ENCODE results near the gene PHF20.
"Not testable (repeated sequence)": the region's sequence is repeated elsewhere in the genome, so short reads cannot be mapped to it uniquely, and the experiment has no call there.

The PHF20 gene

DNA sequence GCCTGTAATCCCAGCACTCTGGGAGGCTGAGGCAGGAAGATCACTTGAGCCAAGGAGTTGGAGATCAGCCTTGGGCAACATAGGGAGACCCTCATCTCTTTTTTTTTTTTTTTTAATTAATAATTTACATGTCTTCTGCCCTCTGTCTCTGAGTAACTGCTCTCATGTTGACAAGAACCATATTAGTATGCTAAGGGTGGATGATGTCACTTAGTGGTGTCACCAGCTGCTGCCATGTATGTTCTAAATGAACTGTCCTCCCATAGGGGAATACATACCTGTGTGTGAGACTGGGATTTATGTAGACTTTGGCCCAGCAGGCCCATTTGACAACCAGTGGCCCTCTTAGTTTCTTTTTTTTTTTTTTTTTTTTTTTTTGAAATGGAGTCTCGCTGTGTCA lies 116.8 kb downstream of the PHF20 start:
- no peak for DNase-seq

DNA sequence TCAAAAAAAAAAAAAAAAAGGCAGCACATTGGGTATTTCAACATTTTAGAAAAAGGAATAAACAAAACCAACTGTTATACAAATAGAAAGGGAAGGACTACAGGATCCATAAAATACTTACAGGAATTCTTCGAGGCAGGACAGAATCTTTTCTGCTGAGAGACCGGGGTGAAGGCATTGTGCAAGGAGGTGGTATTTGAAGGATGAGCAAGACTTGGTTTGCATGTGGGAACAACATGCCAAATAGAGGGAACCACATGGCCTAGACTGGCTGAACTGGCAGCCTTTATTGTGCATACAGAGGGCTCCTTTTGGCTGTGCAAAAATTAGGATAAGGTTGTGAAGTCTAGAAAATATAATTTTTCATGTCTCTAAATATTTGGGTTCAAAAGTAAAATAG lies 119.6 kb downstream of the PHF20 start:
- DNase-seq, result no peak

DNA sequence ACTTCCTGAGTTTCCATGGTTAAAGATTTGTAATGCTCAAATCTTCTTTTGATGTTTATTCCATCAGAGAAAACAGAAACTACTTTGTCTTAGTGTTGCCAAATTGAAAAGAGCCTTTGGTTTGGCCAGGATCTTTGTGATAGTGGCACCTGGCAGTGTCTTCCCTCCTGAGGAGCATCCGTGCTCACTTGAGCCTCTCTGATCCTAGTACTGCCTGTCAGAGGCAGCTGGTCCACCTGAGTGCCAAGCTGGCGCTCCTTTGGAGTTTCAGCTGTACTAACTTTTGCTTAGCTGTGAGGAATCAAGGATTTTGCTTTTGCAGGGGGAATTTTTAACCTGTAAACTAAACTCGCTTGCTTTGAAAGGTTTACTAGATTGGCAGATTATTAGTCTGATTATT lies 121.1 kb downstream of the PHF20 start:
- no peak for DNase-seq

DNA sequence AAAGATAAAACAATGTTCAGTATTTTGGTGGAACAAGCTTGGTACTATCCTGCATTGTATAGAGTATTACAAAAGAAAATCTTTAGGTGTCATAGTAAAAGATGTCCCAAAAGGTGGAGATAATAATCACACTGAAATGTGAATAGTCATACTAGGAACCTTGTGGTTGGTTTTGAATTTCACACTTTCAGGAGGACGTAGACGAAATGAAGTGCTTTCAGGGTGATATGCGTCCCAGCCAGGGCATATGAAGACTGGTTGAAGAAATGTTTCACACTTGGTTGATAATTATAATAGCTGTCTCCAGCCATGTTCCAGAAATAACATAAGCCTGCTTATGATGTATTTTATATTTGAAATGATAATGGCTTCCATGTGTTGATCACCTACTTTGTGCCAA lies 122.1 kb downstream of the PHF20 start:
- DNase-seq, result no peak

DNA sequence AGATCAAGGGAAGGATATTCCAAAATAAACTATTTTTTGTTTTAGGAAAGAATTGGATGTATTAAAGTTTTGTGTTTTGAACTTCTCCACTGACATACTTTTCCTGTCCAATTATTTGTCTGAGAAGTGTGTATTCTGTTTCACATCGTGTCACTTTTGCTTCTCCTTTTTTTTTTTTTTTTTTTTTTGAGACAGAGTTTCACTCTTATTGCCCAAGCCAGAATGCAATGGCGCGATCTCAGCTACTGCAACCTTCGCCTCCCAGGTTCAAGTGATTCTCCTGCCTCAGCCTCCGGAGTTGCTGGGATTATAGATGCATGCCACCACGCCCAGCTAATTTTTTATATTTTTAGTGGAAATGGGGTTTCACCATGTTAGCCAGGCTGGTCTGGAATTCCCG lies 123.7 kb downstream of the PHF20 start:
- DNase-seq, result not testable (repeated sequence)

DNA sequence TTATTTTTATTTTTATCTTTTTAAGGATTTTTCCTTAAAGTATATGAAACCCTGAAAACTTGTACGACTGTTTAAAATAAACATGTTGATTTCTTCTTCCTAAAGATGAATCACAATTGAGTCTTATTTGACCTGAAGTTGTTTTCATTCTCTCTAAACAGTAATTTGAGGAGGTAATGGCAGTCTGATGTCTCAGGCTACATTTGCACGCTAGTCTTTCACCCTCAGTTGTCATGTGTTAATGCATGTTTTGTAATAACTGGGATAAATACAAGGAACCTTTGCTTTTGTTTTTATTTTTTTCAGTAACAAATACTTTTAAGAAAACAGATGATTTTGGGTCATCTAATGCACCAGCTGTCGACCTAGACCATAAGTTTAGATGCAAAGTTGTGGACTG lies 127.2 kb downstream of the PHF20 start:
- no peak for DNase-seq

DNA sequence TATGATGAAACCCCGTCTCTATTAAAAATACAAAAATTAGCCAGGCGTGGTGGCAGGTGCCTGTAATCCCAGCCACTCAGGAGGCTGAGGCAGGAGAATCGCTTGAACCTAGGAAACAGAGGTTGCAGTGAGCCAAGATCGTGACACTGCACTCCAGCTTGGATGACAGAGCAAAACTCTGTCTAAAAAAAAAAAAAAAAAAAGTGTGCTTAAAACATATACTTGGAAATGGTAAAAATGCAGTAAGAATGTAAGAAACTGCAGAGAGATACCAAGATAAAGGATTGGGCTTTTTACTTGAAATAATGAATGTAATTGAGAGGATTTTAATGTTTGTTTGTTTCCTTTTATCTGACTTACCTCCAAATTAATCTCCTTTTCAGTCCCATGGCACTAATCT lies 129.4 kb downstream of the PHF20 start:
- DNase-seq, result not testable (repeated sequence)

DNA sequence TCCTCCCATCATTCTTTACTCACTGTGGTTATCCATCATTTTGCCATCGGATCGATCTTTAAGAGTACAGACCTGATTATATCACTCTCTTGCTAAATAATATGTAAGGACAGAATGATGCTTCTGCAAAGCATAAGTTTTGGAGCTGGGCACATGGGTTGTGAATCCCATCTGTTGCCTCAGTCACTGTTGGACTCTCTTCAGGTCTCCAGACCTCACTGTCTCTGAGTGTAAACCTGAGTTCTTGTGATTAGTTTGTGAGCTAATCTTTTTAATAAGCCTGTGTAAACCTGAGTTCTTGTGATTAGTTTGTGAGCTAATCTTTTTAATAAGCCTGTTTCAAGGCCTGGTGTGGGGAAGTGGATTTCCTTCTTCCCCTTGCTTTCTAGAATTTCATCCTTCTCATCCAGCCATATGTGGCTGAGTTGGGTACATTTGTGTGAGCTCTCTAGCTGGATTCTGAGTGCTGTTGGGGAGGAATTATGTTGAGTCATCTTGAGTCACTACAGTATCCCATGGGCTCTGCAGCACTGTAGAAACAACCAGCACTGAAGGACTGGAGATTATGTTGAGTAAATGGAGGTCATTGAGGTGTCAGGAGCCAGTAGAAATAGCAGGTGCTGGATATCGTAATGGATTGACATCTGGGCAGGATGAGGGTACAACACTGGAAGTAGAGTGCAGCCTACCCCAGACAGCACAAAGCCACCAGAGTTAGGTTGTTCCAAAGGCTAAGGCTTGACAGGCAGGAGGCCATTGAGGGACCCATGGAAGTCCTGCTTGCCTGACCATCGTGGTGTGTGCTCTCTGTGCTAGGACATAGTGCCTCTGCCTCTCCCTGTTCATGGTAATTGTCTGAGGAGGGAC lies 130.1 kb downstream of the PHF20 start:
- no peak for DNase-seq

DNA sequence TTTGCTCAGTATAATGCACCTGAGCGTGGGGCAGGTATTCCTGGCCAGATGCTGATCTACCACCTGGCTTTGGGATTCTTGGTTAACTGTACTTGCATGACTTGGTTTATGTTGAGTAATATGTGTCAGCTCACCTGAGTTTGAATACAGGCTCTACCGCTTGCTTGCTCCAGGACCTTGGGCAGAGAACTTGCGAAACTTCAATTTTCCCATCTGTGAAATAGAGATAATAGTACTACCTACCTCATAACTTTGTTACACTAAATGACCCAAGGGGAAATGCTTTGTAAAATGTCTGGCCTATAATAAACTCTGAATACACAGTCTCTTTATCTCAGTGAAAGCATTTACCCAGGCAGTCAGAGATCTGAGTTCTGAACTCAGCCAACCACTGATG lies 130.7 kb downstream of the PHF20 start:
- no peak for DNase-seq

DNA sequence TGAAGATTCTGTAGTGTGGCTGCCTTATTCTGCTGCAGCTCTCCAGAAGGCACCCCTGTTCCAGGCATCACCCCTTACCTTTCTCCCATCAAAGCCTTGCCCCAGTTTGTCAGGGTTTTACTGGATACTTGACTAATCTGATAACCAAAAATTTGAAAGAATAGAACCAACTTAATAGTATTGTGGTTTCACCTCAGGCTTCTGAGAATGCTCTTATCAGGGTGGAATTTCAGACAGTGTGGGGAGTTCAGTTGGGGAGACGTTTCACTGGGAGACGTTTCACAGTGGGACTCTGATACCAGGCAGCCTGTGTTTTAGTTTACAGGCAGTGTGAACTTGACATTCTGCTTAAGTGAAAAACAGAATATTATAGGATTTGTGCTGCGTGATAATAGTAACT lies 132.0 kb downstream of the PHF20 start:
- DNase-seq, result no peak

DNA sequence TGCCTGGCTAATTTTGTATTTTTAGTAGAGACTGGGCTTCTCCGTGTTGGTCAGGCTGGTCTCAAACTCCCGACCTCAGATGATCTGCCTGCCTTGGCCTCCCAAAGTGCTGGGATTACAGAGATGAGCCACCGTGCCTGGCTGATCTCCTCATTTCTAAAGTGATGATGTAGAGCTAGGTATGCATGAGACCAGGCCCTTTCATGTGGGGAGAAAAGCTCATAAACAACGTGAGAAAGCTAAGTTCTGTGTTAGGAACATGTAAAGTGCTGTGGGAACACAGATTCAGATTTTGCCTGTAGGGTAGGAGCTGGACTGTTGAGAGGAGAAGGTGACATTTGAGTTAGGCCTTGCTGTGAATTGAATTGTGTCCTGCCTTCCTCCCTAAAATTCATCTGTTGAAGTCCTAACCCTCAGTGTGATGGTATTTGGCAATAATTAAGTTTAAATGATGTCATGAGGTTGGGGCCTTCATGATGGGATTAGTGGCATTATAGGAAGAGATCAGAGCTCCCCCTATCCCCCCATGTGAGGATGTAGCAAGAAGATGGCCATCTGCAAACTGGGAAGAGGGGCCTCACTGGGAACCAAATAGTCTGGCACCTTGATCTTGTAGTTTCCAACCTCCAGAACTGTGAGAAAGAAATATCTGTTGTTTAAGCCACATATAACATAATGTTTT lies 133.3 kb downstream of the PHF20 start:
- no peak for DNase-seq

DNA sequence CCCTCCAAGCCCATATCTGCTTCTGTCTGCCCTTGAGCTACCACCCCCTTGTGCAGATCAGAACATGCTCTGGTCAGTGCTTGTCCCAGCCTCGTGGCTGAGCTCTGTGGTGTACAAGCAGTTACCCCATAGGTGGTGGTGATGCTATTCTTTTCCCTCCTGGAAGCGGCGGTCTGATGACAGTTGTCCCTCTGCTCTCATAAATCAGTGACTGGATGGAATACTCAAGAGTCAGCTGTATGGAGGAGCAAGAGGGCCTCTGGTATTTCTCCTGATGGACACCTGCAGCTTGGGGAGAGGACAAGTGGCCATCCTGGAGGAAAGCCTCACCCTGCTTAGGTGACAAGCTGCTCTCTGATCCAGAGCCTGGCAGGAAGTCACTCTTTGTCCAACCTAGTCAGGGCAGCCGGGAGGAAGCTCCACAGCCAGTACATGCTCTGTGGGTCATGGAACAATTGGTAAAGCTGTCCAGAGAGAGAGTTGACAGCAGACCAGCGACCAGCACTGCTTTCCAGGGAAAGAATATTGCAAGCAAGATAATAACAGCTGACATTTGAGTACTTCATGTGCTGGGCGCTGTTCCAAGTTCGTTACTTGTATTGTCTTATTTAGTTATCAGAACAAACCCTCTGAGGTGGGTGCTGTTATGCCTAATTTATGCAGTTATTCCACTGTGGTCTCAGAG lies 135.3 kb downstream of the PHF20 start:
- DNase-seq, result no peak

DNA sequence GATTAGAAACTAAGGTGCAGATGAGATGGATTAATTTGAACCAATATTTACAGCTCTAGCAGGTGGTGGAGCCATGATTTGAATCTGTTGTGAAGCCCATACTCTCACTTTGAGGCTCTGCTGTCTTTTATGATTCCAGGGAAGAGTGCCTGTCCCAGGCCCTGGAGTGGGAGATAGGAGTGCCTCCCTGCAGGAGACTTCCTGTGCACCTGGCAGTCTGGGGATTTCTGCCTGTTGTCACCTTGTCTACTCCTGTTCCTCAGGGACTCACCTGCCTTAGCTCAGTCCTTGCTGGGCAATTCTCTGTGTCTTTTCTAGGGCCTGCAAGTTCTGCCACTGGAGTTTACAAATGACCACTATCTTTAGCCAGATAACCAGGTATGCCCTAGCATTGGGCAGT lies 136.2 kb downstream of the PHF20 start:
- no peak for DNase-seq

DNA sequence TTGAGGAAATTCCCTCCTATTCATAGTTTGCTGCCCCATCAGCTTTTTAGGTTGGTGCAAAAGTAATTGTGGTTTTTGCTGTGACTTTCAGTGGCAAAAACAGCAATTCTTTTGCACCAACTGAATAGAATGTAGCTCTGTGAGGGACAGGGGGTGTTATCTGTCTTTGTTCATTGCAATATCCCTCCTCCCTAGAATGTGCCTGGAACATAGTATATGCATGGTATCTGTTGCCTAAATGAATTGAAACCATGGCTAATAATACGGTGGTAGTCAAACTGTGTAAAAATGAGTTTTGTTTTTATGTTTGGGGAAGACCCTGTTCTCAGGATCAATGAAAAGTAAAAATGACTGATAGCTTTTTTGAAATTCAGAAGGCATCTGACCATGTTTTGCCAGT lies 137.4 kb downstream of the PHF20 start:
- DNase-seq, result no peak

DNA sequence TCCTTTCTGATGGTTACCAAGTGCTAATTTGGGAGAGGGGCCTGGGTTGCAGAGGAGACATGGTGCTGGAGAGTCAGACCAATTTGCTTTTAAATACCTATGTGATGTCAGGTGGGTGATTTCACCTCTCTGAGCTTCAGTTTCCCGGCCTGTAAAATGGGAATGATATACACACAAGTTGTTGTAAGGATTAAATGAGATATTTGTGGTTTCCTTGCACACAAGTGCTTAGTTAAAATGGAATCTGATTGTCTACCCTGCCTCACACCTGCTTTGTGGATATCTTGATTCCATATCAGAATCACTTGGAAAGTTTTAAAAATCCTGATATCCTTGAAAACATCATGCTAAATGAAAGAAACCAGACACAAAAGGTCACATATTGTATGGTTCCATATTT lies 138.0 kb downstream of the PHF20 start:
- DNase-seq, result no peak

DNA sequence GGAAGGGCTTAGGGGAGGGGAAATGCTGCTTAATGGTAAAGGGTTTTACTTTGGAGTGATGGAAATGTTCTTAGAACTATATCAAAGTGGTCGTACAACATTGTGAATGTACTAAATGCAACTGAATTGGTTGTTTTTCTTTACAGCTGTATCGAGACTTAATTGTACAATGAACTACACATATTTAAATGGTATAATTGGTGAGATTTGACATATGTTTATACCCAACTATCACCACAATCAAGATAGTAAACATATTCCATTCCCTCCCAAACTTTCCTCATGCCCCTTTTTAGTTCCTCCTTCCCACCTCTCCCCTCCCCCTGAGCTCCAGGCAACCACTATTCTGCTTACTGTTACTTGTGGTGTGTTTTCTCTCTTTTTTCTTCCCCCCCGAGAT lies 138.4 kb downstream of the PHF20 start:
- DNase-seq, result no peak

DNA sequence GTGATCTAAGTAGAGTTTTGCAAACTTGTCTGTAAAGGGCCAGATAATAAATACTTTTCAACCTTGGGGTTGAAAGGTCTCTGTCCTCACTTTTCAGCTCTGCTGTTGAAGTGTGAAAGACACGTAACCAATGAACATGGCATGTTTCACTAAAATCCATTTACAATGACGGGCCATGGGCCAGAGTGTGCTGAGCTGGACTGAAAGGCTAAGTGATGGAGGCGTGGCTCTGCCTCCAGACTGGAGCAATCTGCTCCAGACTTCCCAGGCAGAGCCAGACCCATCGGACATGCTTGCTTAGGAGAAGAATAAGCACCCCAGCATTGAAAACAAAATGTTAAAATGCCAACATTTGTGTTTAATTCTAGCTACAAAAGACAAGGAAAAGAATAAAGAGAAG lies 141.1 kb downstream of the PHF20 start:
- no peak for DNase-seq

DNA sequence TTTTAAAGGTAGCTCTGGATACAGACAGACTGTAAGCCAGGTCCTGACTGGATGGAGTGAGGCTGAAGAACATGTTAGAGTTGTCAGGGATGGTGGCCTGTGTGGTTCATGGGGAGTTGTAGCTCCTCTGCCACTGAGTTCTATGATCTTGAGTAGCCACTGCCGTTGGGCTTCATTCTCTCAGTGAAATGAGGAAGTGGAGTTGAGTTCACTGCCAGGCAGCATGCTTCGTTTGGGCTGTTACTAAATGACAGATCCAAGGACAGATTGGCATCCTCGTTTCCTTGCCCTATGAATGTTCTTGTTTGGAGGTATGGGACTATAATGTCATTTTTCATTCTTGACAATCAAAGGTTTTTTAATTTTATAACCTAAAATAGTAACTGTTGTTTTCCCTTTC lies 145.3 kb downstream of the PHF20 start:
- DNase-seq, result no peak

DNA sequence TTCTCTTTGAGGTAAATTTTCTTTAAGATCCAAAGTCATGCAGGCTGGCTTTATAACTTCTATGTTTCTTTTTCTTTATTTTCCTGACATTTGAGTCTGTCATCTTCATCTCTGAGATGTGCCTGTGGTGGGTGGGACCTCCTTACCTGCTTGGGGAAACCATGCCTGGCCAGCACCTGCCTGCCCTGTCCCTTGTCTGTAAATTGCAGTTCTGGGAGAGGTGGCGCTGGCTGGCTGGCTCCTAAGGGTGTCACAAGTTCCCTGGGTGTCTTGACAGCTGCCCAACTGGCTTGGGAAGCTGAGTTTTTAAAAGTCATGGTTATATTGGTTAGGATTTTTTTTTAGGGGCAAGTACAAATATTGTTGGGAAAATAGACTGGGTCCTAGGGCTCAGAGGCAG lies 146.2 kb downstream of the PHF20 start:
- no peak for DNase-seq

DNA sequence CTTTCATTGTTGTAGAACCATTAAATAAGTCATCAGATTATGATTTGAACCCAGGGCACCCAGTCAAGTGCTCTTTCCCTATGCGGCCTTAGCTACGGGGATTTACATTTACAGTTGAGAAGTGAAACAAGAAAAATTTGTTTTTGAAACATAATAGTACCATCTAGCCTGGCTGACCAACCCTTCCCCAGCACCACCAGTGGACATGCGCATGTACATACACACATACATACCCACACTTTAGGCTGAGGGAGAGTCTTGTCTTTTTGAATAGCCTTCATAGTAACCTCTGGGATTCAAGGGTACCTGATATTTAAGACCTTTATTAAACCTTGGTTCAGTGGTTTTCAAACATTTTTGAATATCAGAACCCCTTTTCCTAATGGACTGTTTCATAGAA lies 148.7 kb downstream of the PHF20 start:
- no peak for DNase-seq

DNA sequence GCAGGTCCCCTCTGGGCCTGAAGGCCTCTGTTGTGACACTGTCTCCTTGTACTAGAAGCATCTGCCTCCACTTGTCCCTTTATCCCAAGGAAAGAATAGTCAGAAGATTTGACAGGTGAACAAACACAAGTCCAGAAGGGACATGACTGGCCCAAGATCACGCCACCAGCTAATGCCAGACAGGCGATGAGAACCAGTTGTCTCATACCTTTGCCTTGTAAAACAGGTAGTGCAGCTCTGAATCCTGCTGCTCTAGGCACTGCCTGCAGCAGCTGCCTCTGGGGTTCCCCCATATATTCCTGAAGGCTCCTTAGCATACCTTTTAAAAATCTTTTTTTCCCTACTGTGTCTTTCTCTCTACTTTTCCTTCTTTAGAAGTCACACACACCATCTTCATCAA lies 157.5 kb downstream of the PHF20 start:
- no peak for DNase-seq

DNA sequence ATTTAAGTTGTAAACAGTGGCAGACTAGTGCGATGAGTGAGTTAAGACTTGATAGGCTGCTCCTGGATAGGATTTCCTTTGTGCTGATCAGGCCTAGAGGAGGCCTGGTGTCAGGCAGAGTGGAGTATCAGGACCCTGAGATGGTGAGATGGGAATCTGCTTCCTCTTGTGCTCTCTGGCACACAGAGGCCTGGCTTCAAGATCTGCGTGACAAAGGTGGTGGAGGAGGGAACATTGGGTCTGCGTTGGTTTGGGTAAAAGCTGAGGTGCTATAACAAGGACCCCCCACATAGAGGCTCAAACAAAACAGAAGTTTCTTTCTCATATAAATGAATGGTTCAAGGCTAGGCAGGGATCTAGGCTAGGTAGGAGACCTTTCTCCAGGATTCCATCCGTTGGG lies 162.2 kb downstream of the PHF20 start:
- no peak for DNase-seq

DNA sequence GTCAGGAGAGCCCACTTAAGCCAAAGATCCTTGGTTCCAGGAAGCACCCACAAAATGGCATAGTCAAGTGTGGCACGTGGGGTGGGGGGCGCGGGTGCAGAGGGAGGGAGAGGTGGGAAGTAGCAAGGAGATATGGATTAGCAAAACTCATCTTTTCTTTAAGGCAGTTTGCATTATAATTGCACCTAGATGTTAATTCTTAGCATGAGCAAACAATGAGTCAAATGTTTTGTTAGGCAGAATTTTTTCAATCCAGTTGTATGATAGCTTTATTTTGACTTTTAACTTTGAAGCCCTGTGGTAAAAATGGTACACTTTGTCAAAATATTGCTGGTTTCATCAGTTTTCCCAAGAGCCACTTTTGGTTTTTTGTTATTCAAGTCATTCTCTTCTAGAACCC lies 167.4 kb downstream of the PHF20 start:
- DNase-seq, result no peak

DNA sequence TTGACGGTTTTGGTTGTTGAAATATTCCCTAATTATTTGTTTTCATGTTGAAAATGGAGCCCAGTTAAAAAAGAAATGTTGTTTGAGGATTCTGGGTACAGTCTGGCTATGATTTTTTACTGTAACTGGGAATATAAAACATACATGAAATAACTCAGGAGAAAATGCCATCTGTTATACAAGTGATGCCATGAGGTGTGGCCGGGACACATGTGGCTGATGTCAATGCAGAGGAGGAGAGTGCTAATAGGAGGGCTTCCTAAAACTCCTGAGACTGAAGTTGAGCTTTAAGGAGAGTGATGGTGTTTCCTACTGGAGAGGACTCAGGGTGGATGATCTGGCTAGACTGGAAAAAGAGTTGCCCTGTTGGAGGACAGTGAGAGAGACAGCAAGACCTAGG lies 169.8 kb downstream of the PHF20 start:
- no peak for DNase-seq

Data from CD4-positive, alpha-beta T cell treated with Interferon alpha-2 for 1 hour (primary cell).